HG02852 (cell line): Measurements from ENCODE around the gene MAST2.

Experiments
- ATAC-seq: cut with Tn5 transposase; IDR thresholded peaks from one replicate; pipeline ENCODE4 v1.9.1; 2021; ENCODE audit warnings: mild to moderate bottlenecking, moderate library complexity; ENCODE audit not compliant: unreplicated experiment

MAST2 gene

GRCh38 chr1:45803299-45803780 lies at the start of gene MAST2:
Gene MAST2, plus strand, starts transcription at chr1:45803612. Its CDS starts 284 bp downstream, at chr1:45803896.
- ATAC-seq, result peak; percentile 84

- no peak for ATAC-seq
Measured at GRCh38 chr1:45755697-45756096, 47.7 kb upstream of the MAST2 start.

- ATAC-seq, result no peak
Measured at GRCh38 chr1:45762291-45762690, 41.1 kb upstream of the MAST2 start.

- no peak for ATAC-seq
Measured at GRCh38 chr1:45765999-45766792, 37.2 kb upstream of the MAST2 start.

GRCh38 chr1:45767035-45767434 lies 36.4 kb upstream of the MAST2 start:
- ATAC-seq, result no peak

GRCh38 chr1:45769261-45769932 lies 34.0 kb upstream of the MAST2 start:
- no peak for ATAC-seq

GRCh38 chr1:45772971-45773370 lies 30.4 kb upstream of the MAST2 start:
- no peak for ATAC-seq

- no peak for ATAC-seq
Measured at GRCh38 chr1:45775794-45776193, 27.6 kb upstream of the MAST2 start.

GRCh38 chr1:45785583-45785982 lies 17.8 kb upstream of the MAST2 start:
- no peak for ATAC-seq

- no peak for ATAC-seq
Measured at GRCh38 chr1:45787905-45788304, 15.5 kb upstream of the MAST2 start.

- ATAC-seq, result no peak
Measured at GRCh38 chr1:45789601-45790000, 13.8 kb upstream of the MAST2 start.

GRCh38 chr1:45792744-45793143 lies 10.7 kb upstream of the MAST2 start:
- ATAC-seq, result no peak

GRCh38 chr1:45793942-45794604 lies 9.3 kb upstream of the MAST2 start:
- ATAC-seq, result no peak

- ATAC-seq, result no peak
Measured at GRCh38 chr1:45796381-45796780, 7.0 kb upstream of the MAST2 start.

- ATAC-seq, result no peak
Measured at GRCh38 chr1:45796946-45797345, 6.5 kb upstream of the MAST2 start.

- no peak for ATAC-seq
Measured at GRCh38 chr1:45800899-45801298, 2.5 kb upstream of the MAST2 start.

GRCh38 chr1:45802343-45803298 lies 791 bp upstream of the MAST2 start:
- ATAC-seq, result peak; percentile 34

- peak; percentile 24 for ATAC-seq
Measured at GRCh38 chr1:45803781-45804668, 613 bp downstream of the MAST2 start.

- no peak for ATAC-seq
Measured at GRCh38 chr1:45804669-45804969, 1.2 kb downstream of the MAST2 start.

GRCh38 chr1:45806129-45806528 lies 2.7 kb downstream of the MAST2 start:
- ATAC-seq, result no peak
